K562 (cell line): ENCODE results near the gene CACNA1C. TPM values are rescaled to one million over a fixed set of nuclear protein-coding genes. Genes with fewer than 3 reads are reported as not detected.

Source experiments
- ATAC-seq: fragments of 200-7000 bp; cut with Tn5 transposase; 3 replicates; pipeline ENCODE4 v1.9.1; 2020; ENCODE audit warnings: moderate library complexity
- BruUV-seq: library from RNA; stranded (reverse); fragments of 400-500 nt; replicated peaks from 2 replicates; lab custom pipeline; 2021; lab: Mats Ljungman, UMichigan
- CTCF ChIA-PET: fragments of 300-600 bp; formaldehyde crosslinking; extraction: SDS; loops from one replicate; lab custom pipeline; 2021; ENCODE audit warnings: low intra/inter-chr PET ratio; lab: Yijun Ruan, JAX
- POLR2A ChIA-PET: fragments of 300-600, 350-650 bp; sonication (Branson Sonifier 250); formaldehyde crosslinking; extraction: SDS; loops from one replicate; lab custom pipeline; 2021; ENCODE audit warnings: antibody characterized with exemption, inconsistent platforms; lab: Yijun Ruan, JAX
- DNase-seq, 4 experiments: peaks; one replicate each; pipeline versions ENCODE4 v3.0.0 to v3.0.0-alpha.2; 2011 to 2018; ENCODE audit warnings: low spot score in 3 of 4, mixed read lengths in 3 of 4; ENCODE audit errors: extremely low read depth in 1 of 4
- FAIRE-seq: peaks from 2 replicates; lab custom pipeline; 2011; peaks lifted over from hg19 to GRCh38; lab: Jason Lieb, UNC
- H2AFZ ChIP-seq: 2 replicates; pipeline ENCODE4 v1.6.0; 2011; ENCODE audit warnings: low read depth, low read length, control low read depth, inconsistent platforms
- H3K27ac ChIP-seq: fragments of 200-600 bp; 3 replicates; pipeline ENCODE4 v1.8.0; 2011; ENCODE audit warnings: low read depth, mild to moderate bottlenecking, control low read depth, inconsistent platforms, low read length, moderate library complexity, mixed read lengths; ENCODE audit errors: extremely low read depth
- H3K27me3 ChIP-seq, 2 experiments: fragments of 300-600 bp in 1 of 2; 2 replicates in 1 of 2; 3 replicates in 1 of 2; pipeline versions ENCODE4 v1.6.0 to v1.8.0; 2011; ENCODE audit warnings: inconsistent platforms in 2 of 2, low read length in 2 of 2, mild to moderate bottlenecking in 1 of 2, mixed read lengths in 1 of 2, moderate library complexity in 1 of 2; ENCODE audit not compliant: control insufficient read depth in 2 of 2, insufficient read depth in 2 of 2
- H3K36me3 ChIP-seq: fragments of 300-600 bp; 3 replicates; pipeline ENCODE4 v1.8.0; 2011; ENCODE audit warnings: mild to moderate bottlenecking, low read length, inconsistent platforms; ENCODE audit not compliant: control insufficient read depth, insufficient read depth
- H3K4me1 ChIP-seq, 2 experiments: fragments of 200-600 bp in 1 of 2; replicated peaks in 1 of 2; 2 replicates in 1 of 2; 3 replicates in 1 of 2; pipeline versions ENCODE4 v1.5.1 to v1.8.0; 2011; ENCODE audit warnings: inconsistent platforms in 2 of 2, low read length in 2 of 2, mild to moderate bottlenecking in 1 of 2, mixed read lengths in 1 of 2, moderate library complexity in 1 of 2; ENCODE audit not compliant: control insufficient read depth in 2 of 2, insufficient read depth in 2 of 2
- H3K4me2 ChIP-seq: 2 replicates; pipeline ENCODE4 v1.6.1; 2011; ENCODE audit warnings: low read length, control low read depth, inconsistent platforms, mixed read lengths; ENCODE audit not compliant: insufficient read depth
- H3K4me3 ChIP-seq: fragments of 200-600 bp; sonication (generic), shearing (Covaris generic); 2 replicates; pipeline ENCODE4 v1.5.1; 2016; ENCODE audit warnings: control low read depth, inconsistent platforms
- H3K79me2 ChIP-seq: fragments of 200-600 bp; 3 replicates; pipeline ENCODE4 v1.8.0; 2011; ENCODE audit warnings: low read length, inconsistent platforms; ENCODE audit not compliant: control insufficient read depth, insufficient read depth
- H3K9ac ChIP-seq, 2 experiments: 2 replicates each; pipeline versions ENCODE4 v1.6.0 to v1.6.1; 2011; ENCODE audit warnings: low read depth in 2 of 2, low read length in 2 of 2, control low read depth in 1 of 2, inconsistent platforms in 1 of 2, mild to moderate bottlenecking in 1 of 2, mixed read lengths in 1 of 2; ENCODE audit not compliant: insufficient read depth in 1 of 2
- H3K9me1 ChIP-seq: one replicate; pipeline ENCODE4 v1.6.0; 2011; ENCODE audit warnings: inconsistent platforms, mild to moderate bottlenecking, low read length, moderate library complexity; ENCODE audit not compliant: control insufficient read depth, insufficient read depth
- H3K9me3 ChIP-seq: replicated peaks from 2 replicates; pipeline ENCODE4 v1.5.1; 2011; ENCODE audit warnings: low read depth, low read length, inconsistent platforms; ENCODE audit not compliant: control insufficient read depth, insufficient read depth
- H4K20me1 ChIP-seq: replicated peaks from 2 replicates; pipeline ENCODE4 v1.6.1; 2011; ENCODE audit warnings: low read length, inconsistent platforms, mixed read lengths; ENCODE audit not compliant: control insufficient read depth, insufficient read depth
- CHAMP1 ChIP-seq: fragments of 450-650 bp; IDR thresholded peaks from 2 replicates; pipeline ENCODE4 v1.6.1; 2016; ENCODE audit warnings: mild to moderate bottlenecking
- NR0B1 ChIP-seq: fragments of 450-650 bp; IDR thresholded peaks from one replicate; pipeline ENCODE4 v1.6.1; 2018; ENCODE audit warnings: mild to moderate bottlenecking, moderate library complexity; ENCODE audit not compliant: partially characterized antibody
- NR1H2 ChIP-seq: sonication (generic); formaldehyde crosslinking; IDR thresholded peaks from 2 replicates; pipeline ENCODE4 v1.4.0; 2020; ENCODE audit warnings: mild to moderate bottlenecking, missing genetic modification reagents
- THRA ChIP-seq: fragments of 450-650 bp; IDR thresholded peaks from 2 replicates; pipeline ENCODE4 v1.6.1; 2017; ENCODE audit warnings: mild to moderate bottlenecking, moderate library complexity
- THRAP3 ChIP-seq: fragments of 450-650 bp; IDR thresholded peaks from 2 replicates; pipeline ENCODE4 v1.6.1; 2016; ENCODE audit warnings: mild to moderate bottlenecking, inconsistent platforms, borderline replicate concordance
- TRIM24 ChIP-seq, 2 experiments: fragments of 450-650 bp; IDR thresholded peaks; 2 replicates each; pipeline ENCODE4 v1.6.1; 2016
- XRCC3 ChIP-seq: fragments of 450-650 bp; IDR thresholded peaks from 2 replicates; pipeline ENCODE4 v1.6.1; 2017; ENCODE audit warnings: mild to moderate bottlenecking, moderate library complexity
- ZNF12 ChIP-seq: sonication (generic); formaldehyde crosslinking; IDR thresholded peaks from 2 replicates; pipeline ENCODE4 v1.4.0; 2020; ENCODE audit warnings: mild to moderate bottlenecking, missing genetic modification reagents
- ZNF239 ChIP-seq: fragments of 250-450 bp; sonication (Bioruptor Pico); IDR thresholded peaks from 2 replicates; pipeline ENCODE4 v1.4.0; 2020; ENCODE audit warnings: mild to moderate bottlenecking
- ZNF561 ChIP-seq: fragments of 450-650 bp; formaldehyde crosslinking; conservative IDR thresholded peaks from 2 replicates; pipeline ENCODE4 v1.4.0; 2020; ENCODE audit warnings: mild to moderate bottlenecking, moderate library complexity
- WGBS: fragments of 100-300 bp; shearing (Covaris generic); methylation state at CpG from one replicate; pipeline ENCODE4 v1.1.6; 2016; ENCODE audit warnings: low coverage, mixed read lengths; ENCODE audit not compliant: insufficient coverage; ENCODE audit errors: missing lambda C conversion rate; 5-methylcytosine and 5-hydroxymethylcytosine counted together
- in situ Hi-C: fragments of 300-500 bp; cut with MboI; formaldehyde crosslinking; loops from 4 replicates; pipeline ENCODE4 v1.15.0; 2018; ENCODE audit warnings: inconsistent platforms, mixed read lengths
- intact Hi-C: fragments of 100-400 bp; cut with micrococcal nuclease; formaldehyde crosslinking; loops from 2 replicates; pipeline ENCODE4 v1.14.2; 2022
- polyA plus RNA-seq, 8 experiments: library from polyadenylated mRNA; depleted of rRNA in 4 of 8; stranded (reverse) in 5 of 8; unstranded in 3 of 8; fragments of >200 nt; fragmentation: Nextera tagmentation in 2 of 8; fragmentation: Illumina TruSeq in 1 of 8; extraction: Ambion mirVana in 2 of 8; extraction: Trizol in 1 of 8; gene quantifications; 2 replicates each; pipeline versions ENCODE4 v1.2.1 to v1.2.3, GENCODE V29; 2011 to 2014; ENCODE audit warnings: inconsistent platforms in 1 of 8, missing spikeins in 1 of 8
- total RNA-seq, 7 experiments: library from RNA; depleted of rRNA in 6 of 7; stranded (reverse); fragments of >200 nt in 6 of 7; fragmentation: Illumina TruSeq in 2 of 7; extraction: Trizol in 2 of 7; gene quantifications; 2 replicates each; pipeline versions ENCODE4 v1.2.1 to v1.2.3, GENCODE V29; 2011 to 2021; ENCODE audit warnings: low replicate concordance in 1 of 7

Gene CACNA1C
- total and polyA plus RNA-seq, 9 of the 15 experiments (the other 6 are each of a cell fraction or from before 2014, with no cell fraction given) = not detected

GRCh38 chr12:2298556-2299200 lies 245.9 kb downstream of the CACNA1C start:
- no peak overlapping the region for H3K9ac ChIP-seq
- no peak for ATAC-seq

More at GRCh38 chr12:2298556-2299200, 245.9 kb downstream of the CACNA1C start:
- no peaks in the 10 kb centered on the region for H3K9me1 ChIP-seq
- no peaks in the 10 kb centered on the region for H4K20me1 ChIP-seq
- no peaks in the 10 kb centered on the region for H3K9me3 ChIP-seq
- TF ChIP-seq ZNF239 (CRISPR knock-in tag) = no peak
- TF ChIP-seq XRCC3 = no peak
- no peak for TF ChIP-seq ZNF12
- TF ChIP-seq NR1H2 (CRISPR knock-in tag) = no peak
- TF ChIP-seq NR0B1 = no peak
- no peak for TF ChIP-seq ZNF561 (CRISPR knock-in tag)
- no peak for TF ChIP-seq THRA
- no peak for TF ChIP-seq TRIM24 (IDR thresholded peaks at IDR 0.05)
- TF ChIP-seq THRAP3 = no peak
- no peak for TF ChIP-seq CHAMP1
- no peak overlapping the region for H3K4me3 ChIP-seq
- 1% methylated on average over 12 of the region's 12 CpGs for WGBS
- no TSS peak for BruUV-seq
- H3K79me2 ChIP-seq = no peaks in the 10 kb centered on the region
- ChIA-PET CTCF (no interaction called here), POLR2A (interaction anchor here (0.6 kb wide), 1 partner anchor 971 kb away, joined by 3 read pairs; no protein-coding TSS in a partner anchor)
- H3K4me1 ChIP-seq = no peaks in the 10 kb centered on the region
- no peak overlapping the region for H3K27ac ChIP-seq
- no peak overlapping the region for H2AFZ ChIP-seq
- H3K36me3 ChIP-seq = no peaks in the 10 kb centered on the region
- H3K4me2 ChIP-seq = no peak overlapping the region
- intact Hi-C loops = no loop called here
- in situ Hi-C loops = loop anchor here (25.0 kb wide), 1 partner anchor 236 kb away; the partner anchor contains the start of gene CACNA1C
- H3K27me3 ChIP-seq = peaks cover 2 to 28% of the 10 kb centered on the region in 2 experiments; a peak in 3 of 5 replicates
- FAIRE-seq (no peak), DNase-seq (no peak)
